ENCODE measurements around the gene FBXL19. TPM values are rescaled to one million over a fixed set of nuclear protein-coding genes. Genes with fewer than 3 reads are reported as not detected.

Gene FBXL19
- total and polyA plus RNA-seq, 9 of the 15 experiments (the other 6 are each of a cell fraction or from before 2014, with no cell fraction given) = 0.13 to 48.0 (median 13.5) TPM; not detected in 1

GRCh38 chr16:30950516-30951065, 27.2 kb downstream of the FBXL19 start:
- in situ Hi-C loops (cut with MboI) = loop anchor here (10.0 to 25.0 kb wide), 2 partner anchors 744 to 912 kb away; partner anchors contain the start of gene ZNF267
- H3K27ac ChIP-seq (ENCODE audit: extremely low read depth, low read depth, low read length) = peak overlapping the region; percentile 87
- peaks cover 4% of the 10 kb centered on the region for H3K9me1 ChIP-seq (ENCODE audit: control insufficient read depth, insufficient read depth, low read length)
- H3K36me3 ChIP-seq (ENCODE audit: control insufficient read depth, insufficient read depth, low read length) = peaks cover 31% of the 10 kb centered on the region; the same call in 2 of the 3 replicates
- peak overlapping the region; percentile 98 for H3K4me2 ChIP-seq (ENCODE audit: insufficient read depth, low read length)
- peak overlapping the region; percentile 83 for H3K4me3 ChIP-seq
- WGBS (ENCODE audit: insufficient coverage, low coverage, missing lambda C conversion rate) = 47% methylated on average over 8 of the region's 8 CpGs
- H3K9ac ChIP-seq (ENCODE audit: insufficient read depth in 1 of 2, low read depth in 2 of 2, low read length in 2 of 2) = peak overlapping the region; percentile 82 to 94
- no peak for FAIRE-seq
- intact Hi-C loops (cut with micrococcal nuclease) = loop anchor here (2.0 to 10.0 kb wide), 3 partner anchors 16 to 504 kb away; partner anchors contain the start of genes ARMC5 and VKORC1
- no peak for ATAC-seq
- no peak overlapping the region for H2AFZ ChIP-seq (ENCODE audit: low read depth, low read length)
- H3K4me1 ChIP-seq (replicated peaks in 1 of 2; ENCODE audit: control insufficient read depth in 2 of 2, insufficient read depth in 2 of 2, low read length in 2 of 2) = peaks cover 26 to 55% of the 10 kb centered on the region in 2 experiments
- no peaks in the 10 kb centered on the region for H4K20me1 ChIP-seq (replicated peaks; ENCODE audit: control insufficient read depth, insufficient read depth, low read length)
- H3K27me3 ChIP-seq (ENCODE audit: control insufficient read depth in 2 of 2, insufficient read depth in 2 of 2, low read length in 2 of 2) = no peaks in the 10 kb centered on the region
- no peak for DNase-seq (ENCODE audit: extremely low read depth in 1 of 4, low spot score in 3 of 4)
- H3K79me2 ChIP-seq (ENCODE audit: control insufficient read depth, insufficient read depth, low read length) = peaks cover 32% of the 10 kb centered on the region
- no TSS peak for BruUV-seq (replicated peaks)
- no peaks in the 10 kb centered on the region for H3K9me3 ChIP-seq (replicated peaks; ENCODE audit: control insufficient read depth, insufficient read depth, low read depth, low read length)
- ChIA-PET CTCF (ENCODE audit: low intra/inter-chr PET ratio) (no interaction called here), POLR2A (interaction anchor here (0.6 to 2.0 kb wide), 5 partner anchors 10 to 1096 kb away, joined by 3 to 10 read pairs (median 3); partner anchors contain the start of gene ZNF629)
- TF ChIP-seq SMAD3 (CRISPR knock-in tag; conservative IDR thresholded peaks at IDR 0.05) (no peak), E2F4 (CRISPR knock-in tag; IDR thresholded peaks at IDR 0.05; ENCODE audit: low read depth) (0 out of 2 replicates have a peak, but pooled peaks have one; percentile 22), HMG20A (CRISPR knock-in tag; conservative IDR thresholded peaks at IDR 0.05) (no peak), YBX1 (IDR thresholded peaks at IDR 0.05) (no peak), BDP1 (IDR thresholded peaks at IDR 0.05; ENCODE audit: insufficient read depth, insufficient read length) (no peak), ZNF766 (CRISPR knock-in tag; conservative IDR thresholded peaks at IDR 0.05) (no peak), ZNF445 (CRISPR knock-in tag; IDR thresholded peaks at IDR 0.05; ENCODE audit: low read depth) (no peak), ETS1 (conservative IDR thresholded peaks at IDR 0.05; ENCODE audit: control insufficient read depth, low read depth, low read length) (no peak), ZNF592 (IDR thresholded peaks at IDR 0.05) (no peak), TEAD2 (tag; IDR thresholded peaks at IDR 0.05) (no peak), ZNF639 (CRISPR knock-in tag; conservative IDR thresholded peaks at IDR 0.05 in 1 of 2, IDR thresholded peaks at IDR 0.05 in 1 of 2) (no peak), ADNP (tag; IDR thresholded peaks at IDR 0.05) (no peak), ZNF764 (CRISPR knock-in tag; IDR thresholded peaks at IDR 0.05; ENCODE audit: low read depth) (no peak)

Measured in K562 (cell line).